Measurements from ENCODE around the gene CERK. TPM values are rescaled to one million over a fixed set of nuclear protein-coding genes. Genes with fewer than 3 reads are reported as not detected.
"Not testable (repeated sequence)": the region's sequence is repeated elsewhere in the genome, so short reads cannot be mapped to it uniquely, and the experiment has no call there.

Gene CERK, protein sequence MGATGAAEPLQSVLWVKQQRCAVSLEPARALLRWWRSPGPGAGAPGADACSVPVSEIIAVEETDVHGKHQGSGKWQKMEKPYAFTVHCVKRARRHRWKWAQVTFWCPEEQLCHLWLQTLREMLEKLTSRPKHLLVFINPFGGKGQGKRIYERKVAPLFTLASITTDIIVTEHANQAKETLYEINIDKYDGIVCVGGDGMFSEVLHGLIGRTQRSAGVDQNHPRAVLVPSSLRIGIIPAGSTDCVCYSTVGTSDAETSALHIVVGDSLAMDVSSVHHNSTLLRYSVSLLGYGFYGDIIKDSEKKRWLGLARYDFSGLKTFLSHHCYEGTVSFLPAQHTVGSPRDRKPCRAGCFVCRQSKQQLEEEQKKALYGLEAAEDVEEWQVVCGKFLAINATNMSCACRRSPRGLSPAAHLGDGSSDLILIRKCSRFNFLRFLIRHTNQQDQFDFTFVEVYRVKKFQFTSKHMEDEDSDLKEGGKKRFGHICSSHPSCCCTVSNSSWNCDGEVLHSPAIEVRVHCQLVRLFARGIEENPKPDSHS
- 64.6 TPM for polyA plus RNA-seq (2012; ENCODE audit: insufficient read depth, insufficient read length)

DNA sequence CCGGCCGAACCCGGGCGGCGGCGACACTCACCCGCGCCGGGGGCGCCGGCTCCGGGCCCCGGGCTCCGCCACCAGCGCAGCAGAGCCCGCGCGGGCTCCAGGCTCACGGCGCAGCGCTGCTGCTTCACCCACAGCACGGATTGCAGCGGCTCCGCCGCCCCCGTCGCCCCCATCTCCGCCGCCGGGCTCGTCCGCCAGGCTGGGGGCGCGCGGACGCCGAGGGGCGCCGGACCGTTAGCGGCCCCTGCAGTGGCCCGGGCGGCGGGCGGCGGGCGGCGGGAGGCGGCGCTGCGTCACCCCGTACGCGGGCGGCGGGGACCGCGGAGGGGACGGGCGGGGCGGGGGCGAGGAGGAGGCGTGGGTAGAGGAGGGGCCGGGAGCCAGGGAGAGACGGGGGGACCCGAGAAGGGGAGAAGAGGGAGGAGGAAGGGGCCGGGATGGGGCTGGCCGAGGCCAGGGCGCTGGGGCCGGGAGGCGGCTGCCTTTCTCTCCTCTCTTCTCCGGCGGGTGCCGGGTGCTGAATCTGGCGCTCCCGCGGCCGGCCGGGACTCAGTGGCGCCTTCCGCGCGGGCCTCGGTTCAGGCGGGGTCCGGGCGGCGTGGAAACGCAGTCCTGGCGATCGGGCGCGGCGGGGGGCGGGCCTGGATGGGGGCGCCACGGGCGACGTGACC, at the start of gene CERK:
Gene CERK (minus strand): TSS at position 277 of the 671 bp plus-strand sequence. CDS start 104 bp downstream, at position 173.
- DNase-seq (ENCODE audit: low read depth, low spot score) = peak; percentile 45
- H3K4me3 ChIP-seq (ENCODE audit: low read length) = peak within 1 kb of the TSS; percentile 77

DNA sequence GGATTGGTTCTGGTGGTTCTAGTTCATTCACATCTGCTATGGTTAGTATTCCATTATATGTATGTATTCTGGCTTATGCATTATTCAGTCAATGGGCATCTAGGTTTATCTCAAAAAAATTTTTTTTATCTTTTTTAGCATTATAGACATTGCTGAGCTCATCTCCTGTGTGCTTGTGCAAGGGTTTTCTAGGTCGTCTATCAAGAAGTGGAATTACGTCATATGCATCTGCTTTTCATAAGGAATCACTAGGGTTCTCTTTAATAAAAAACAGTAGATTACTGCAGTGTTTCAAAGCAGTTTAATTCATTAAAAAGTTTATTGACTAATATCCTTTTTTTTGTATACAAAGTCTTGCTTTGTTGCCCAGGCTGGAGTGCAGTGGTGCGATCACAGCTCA, 45.7 kb upstream of the CERK start:
- H3K4me3 ChIP-seq (ENCODE audit: low read length) = no peak overlapping the region
- no peak for DNase-seq (ENCODE audit: low read depth, low spot score)

DNA sequence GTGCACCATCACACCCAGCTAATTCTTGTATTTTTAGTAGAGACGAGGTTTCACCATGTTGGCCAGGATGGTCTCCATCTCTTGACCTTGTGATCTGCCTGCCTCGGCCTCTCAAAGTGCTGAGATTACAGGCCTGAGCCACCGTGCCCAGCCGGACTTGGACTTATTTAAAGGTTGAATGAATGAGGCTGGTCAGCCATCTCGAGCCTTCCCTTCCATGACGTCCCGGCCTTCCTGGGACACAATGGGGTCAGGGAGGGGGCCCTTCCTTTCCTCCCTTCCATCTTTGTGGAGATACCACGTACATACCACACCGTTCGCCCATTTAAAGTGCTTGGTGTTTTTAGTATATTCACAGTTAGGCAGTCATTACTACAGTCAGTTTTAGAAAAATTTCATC, 44.1 kb upstream of the CERK start:
- H3K4me3 ChIP-seq (ENCODE audit: low read length); DNase-seq (ENCODE audit: low read depth, low spot score): not testable (repeated sequence)

DNA sequence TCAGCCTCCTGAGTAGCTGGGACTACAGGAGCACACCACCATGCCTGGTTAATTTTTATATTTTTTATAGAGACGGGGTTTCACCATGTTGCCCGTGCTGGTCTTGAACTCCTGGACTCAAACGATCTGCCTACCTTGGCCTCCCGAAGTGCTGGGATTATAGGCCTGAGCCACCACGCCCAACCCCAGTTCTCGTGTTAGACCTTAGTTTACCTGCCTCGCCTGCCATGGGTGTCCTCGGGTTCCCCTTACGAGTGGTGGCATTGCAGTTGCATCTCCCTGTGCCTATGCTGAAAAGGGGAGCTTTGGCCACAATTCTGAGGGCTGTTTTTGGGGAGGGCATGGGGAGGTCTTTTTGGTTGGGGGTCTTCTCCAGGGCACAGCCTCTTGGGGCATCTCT, 43.2 kb upstream of the CERK start:
- H3K4me3 ChIP-seq (ENCODE audit: low read length) = no peak overlapping the region
- no peak for DNase-seq (ENCODE audit: low read depth, low spot score)

DNA sequence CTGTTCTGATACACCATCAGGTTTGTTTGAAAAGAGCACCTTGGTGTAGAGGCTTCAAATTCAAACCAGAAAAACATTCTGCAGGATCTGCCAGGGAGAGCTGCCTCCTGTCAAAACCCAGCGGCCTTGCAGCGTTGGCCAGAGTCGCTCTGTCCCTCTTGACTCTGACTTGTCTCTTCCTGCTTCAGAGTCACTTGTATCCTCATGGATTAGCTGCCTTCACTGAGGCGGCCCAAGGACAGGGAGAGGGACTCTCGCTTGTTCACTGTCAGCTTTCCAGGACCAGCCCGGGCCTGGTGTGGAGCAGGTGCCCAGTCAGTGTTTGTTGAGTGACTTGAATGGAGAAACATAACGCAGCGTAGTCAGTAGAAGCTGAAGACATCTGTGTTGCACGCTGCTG, 42.4 kb upstream of the CERK start:
- no peak overlapping the region for H3K4me3 ChIP-seq (ENCODE audit: low read length)
- DNase-seq (ENCODE audit: low read depth, low spot score) = no peak

DNA sequence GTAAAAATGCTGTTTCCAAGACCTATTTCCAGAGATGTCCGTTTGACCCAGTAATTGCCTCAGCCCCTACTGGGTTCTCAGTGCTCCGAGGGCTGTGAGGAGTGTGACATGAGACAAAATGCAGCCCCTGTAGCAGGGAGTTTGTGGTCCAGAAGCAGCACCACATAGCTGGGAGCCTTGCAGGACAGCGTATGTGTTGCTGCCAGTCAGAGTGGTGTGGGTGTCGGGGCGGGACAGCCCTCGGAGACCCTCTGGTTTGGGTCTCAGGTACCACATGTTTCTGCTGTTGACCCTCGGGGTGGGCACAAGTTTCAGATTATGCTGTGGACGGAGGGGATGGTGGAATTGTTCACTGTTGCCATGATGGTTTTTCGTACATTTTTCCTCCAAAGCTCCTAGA, 41.6 kb upstream of the CERK start:
- no peak overlapping the region for H3K4me3 ChIP-seq (ENCODE audit: low read length)
- DNase-seq (ENCODE audit: low read depth, low spot score) = no peak

DNA sequence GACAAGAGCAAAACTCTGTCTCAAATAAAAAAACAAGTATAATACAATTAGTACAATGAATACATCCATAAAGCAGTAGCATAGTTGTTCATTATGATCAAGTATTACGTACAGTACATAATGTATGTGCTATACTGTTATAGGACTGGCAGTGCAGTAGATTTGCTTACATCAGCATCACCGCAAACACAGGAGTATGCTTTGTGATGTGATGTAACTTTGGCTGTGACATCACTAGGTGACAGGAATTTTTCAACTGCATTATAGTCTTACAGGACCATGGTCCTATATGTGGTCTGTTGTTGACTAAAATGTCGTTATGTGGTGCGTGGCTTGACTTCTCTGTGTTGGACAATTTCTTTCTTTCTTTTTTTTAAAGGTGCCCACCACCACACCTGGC, 41.0 kb upstream of the CERK start:
- no peak overlapping the region for H3K4me3 ChIP-seq (ENCODE audit: low read length)
- DNase-seq (ENCODE audit: low read depth, low spot score) = no peak

DNA sequence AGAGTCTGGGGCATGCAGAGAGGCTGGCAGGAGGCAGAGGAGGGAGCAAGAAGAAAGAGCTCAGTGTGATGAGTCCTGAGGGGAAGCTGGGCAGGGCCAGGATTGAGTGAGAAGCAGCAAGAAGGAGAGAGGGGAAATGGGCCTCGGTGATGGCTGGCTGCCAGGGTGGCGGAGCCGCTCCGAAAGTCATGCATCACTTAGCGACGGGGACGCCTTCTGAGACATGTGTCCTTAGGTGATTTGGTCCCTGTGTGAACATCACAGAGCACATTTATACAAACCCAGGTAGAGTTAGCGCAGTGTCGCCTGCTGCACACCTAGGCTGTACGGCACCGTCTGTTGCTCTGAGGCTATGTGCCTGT, 39.5 kb upstream of the CERK start:
- DNase-seq (ENCODE audit: low read depth, low spot score) = no peak
- H3K4me3 ChIP-seq (ENCODE audit: low read length) = no peak overlapping the region

DNA sequence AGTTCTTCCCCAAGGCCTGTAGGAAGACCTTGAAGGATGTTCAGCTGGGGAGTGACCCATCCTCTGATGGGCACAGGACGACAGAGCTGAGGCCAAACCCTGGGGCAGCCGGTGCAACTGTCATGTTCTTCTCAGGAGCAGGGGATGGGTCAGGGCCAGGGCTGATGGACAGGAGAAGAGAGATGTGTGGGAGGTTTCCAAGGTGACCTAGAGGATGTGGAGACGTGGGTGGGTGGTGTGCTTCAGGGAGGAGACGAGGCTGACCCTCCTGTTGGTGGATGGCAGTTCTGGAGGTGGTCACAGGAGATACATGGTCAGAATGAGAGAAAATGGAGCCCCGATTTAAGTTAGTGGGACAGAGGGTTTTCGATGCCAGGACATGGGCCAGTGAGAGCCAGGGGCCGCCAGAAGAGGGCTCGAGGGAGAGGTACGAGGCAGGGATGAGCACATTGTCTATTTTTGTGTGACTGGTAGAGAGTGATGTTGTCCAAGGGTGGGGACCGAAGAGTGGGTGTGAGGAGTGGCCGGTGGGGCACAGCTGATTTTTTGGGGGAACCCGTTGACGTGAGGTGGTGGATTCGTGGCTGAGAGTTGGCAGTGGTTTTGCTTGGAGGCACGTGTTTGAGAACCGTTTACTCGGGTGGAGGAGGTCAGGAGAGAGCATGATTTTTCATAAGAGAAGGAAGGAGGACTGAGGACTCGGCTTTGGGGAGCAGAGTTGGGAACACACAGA, 39.0 kb upstream of the CERK start:
- no peak overlapping the region for H3K4me3 ChIP-seq (ENCODE audit: low read length)
- no peak for DNase-seq (ENCODE audit: low read depth, low spot score)

DNA sequence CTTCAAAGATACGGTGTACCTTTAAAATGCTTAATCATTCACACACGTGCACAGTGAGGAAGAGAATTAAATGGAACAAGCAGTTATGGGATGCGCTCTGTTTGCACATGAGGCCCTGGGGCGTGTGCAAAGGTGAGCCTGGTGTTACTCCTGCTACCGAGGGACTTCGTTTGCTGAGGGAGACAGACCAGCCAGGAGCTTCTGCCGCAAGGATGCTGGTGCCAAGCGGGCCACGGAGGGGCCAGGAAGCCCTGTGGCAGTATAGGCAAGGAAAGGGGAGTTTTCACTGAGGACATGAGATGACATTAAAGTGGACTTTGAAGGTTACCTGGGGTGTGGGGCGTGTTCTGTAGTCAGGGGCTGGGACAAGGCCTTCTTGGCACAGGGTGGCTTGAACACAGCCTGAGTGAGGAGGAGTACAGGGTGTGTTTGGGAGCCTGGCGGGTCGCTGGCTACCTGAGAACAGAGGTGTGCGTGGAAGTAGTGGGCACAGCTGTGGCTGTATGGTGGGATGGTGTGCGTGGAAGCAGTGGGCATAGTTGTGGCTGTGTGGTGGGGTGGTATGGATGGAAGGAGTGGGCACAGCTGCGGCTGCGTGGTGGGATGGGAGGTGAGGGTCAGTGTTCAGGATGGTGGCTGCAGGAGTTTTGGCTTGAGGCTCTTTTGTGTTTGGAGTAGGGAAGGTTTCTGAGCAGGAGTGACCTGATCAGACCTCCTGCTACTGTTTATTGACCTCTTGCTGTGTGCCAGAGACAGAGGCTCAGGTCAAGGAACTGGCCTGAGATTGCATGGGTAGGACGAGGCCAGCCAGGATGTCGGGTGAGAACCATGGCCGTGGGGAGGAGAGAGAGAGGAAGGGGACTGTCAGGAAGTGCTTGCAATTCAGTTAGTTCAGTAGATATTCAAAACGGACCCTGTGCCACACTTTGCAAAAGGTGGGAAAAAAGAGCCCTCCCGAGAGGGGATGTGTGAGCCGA, 38.1 kb upstream of the CERK start:
- no peak overlapping the region for H3K4me3 ChIP-seq (ENCODE audit: low read length)
- DNase-seq (ENCODE audit: low read depth, low spot score) = no peak

DNA sequence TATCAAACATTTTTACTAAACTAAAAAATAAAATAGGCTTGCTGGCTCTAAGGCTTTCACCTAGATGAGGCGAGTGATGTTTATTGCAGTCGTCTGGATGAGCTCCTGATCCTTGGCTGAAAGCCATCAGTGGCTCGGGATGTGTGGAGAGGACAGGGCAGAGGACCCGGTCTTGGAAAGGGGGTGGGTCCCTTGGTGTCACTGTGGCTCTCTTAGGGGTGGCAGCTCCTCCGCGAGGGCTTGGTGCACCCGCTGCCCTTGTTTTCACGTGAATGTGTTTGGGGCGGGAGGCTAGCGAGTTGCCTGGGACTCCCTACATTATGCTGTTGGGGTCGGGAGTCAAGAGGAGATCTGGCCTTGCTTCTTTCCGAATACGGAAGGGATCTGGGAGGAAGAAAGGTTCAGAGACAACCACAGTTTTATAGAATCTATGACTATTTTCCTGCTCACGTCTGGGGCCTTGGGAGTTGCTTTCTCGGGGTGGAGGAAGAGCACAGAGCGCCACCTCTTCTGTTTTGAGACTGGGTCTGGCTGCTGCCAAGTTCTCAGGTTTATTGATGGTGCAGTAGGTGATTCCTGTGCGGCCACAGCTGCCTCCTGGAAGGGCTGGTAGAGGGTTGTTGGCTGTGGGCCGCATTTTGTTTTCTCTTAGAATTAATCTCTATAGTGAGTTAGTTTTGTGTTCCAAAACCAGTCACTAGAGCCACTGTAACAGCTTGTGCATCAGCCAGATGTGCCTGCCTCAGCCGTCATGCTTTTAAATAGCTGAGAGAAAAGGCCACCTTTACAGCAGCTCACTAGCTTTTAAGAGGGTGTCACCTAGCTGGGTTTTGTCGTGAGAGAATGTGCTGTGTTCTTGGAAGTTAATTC, 37.2 kb upstream of the CERK start:
- H3K4me3 ChIP-seq (ENCODE audit: low read length) = no peak overlapping the region
- DNase-seq (ENCODE audit: low read depth, low spot score) = no peak

DNA sequence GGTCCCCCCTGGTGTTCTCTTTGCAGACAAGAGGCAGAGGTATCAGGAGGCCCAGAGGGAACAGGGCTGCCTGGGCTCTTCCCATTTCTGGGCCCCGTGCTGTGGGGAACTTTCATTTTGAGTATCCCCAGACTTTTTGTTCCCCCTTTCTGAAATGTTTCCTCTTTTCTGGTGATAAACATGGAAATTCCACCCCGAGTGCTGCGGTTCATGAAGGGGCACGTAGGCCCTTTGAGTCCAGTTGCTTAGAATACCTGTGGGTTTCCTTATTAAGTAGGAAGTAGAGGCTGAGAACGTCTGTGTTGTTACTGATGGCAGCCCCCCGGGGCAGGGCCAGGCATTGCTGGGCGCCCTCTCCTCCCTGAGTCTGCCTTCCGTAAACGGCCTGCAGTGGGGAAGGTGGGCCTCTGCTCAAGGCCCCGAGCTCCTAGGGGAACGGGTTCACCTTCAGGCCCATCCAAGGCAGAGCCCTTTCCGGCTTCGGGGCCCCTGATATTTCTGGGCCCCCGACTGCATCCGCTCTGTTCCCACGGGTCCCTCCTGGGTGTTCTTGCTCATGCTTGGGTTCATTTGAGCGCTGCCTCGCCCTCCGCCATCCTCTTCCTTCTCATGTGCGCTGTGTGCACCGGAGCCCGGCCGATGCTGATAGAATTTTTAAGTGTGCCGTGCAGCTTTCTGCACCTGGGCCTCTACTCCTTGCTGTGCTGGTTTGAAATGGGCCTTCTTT, 36.4 kb upstream of the CERK start:
- no peak overlapping the region for H3K4me3 ChIP-seq (ENCODE audit: low read length)

DNA sequence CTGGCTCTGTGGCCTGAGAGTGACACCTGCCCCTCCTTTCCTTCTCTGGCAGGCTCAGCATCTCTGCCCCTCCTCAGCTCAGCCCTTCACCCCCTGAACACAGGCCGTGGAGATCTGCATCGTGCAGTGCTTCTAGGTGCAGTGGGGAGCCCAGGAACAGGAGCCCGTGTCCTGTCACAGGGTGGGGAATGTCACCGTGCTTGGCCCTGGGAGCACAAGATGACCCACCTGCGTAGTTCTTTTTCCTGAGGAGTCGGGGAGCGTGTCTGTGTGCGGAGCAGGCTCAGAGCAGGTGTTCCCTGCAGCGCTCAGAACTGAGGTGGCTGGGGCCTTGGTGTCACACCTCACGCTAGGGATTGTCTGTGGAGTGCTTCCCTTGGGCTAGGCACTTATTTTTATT, 35.0 kb upstream of the CERK start:
- no peak overlapping the region for H3K4me3 ChIP-seq (ENCODE audit: low read length)
- no peak for DNase-seq (ENCODE audit: low read depth, low spot score)

More for the DNA sequence above, 36.4 kb upstream of the CERK start:
- no peak for DNase-seq (ENCODE audit: low read depth, low spot score)

DNA sequence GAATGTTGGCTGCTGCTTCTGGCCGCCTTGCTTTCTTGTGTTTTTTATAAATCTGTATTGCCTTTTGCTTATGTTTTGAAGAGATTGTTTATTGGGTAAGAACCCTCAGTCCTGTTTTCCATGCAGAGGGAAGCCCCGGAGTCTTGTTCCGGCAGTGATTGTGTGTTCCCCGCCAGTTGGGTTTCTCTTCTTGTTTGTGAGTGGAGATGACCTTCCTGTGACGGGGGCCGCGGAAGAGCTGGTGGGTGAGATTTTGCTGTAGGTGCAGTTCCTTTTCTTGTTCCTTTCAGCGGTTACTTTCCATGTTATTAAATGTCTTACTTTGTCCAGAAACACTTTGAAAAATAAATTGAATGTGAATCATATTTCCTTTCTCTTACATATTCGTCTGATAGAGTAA, 32.7 kb upstream of the CERK start:
- no peak overlapping the region for H3K4me3 ChIP-seq (ENCODE audit: low read length)
- no peak for DNase-seq (ENCODE audit: low read depth, low spot score)

DNA sequence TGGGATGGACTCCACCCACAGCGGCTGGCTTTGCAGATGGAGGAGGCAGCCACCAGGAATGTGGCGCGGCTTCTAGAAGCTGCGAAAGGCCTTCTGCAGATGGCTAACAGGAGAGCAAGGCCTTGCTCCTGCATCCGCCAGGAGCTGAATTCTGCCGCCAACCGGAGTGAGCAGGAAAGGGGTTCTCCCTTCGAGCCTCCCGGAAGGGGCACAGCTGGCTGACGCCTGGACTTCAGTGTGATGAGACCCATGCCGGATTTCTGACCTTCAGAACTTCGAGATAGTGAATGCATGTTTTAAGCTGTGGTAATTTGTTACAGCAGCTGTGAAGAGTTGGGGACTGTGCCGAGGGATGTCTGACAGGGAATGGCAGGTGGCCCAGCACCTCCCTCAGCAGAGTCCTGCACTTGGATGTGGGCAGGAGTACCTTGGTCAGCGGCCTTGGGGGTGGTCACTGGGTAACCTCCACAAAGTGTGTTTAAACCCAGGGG, 32.1 kb upstream of the CERK start:
- no peak for DNase-seq (ENCODE audit: low read depth, low spot score)
- H3K4me3 ChIP-seq (ENCODE audit: low read length) = no peak overlapping the region

DNA sequence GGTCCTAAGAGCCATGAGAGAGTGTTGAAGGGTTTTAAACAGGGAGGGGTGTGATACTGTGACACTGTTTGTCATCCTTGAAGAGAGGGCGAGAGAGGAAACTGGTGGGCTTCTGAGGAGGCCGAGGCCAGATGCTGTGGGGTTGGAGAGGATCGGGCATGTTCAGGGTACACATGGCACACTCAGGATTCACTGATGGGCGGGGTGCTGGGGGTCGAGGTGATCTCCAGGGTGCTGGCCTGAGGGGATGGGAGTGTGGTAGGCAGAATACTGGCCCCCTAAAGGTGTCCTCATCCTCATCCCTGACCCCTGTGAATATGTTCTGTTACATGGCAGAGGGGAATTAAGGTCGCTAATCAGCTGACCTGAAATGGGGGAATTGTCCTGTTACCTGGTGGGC, 31.7 kb upstream of the CERK start:
- DNase-seq (ENCODE audit: low read depth, low spot score) = no peak
- no peak overlapping the region for H3K4me3 ChIP-seq (ENCODE audit: low read length)

DNA sequence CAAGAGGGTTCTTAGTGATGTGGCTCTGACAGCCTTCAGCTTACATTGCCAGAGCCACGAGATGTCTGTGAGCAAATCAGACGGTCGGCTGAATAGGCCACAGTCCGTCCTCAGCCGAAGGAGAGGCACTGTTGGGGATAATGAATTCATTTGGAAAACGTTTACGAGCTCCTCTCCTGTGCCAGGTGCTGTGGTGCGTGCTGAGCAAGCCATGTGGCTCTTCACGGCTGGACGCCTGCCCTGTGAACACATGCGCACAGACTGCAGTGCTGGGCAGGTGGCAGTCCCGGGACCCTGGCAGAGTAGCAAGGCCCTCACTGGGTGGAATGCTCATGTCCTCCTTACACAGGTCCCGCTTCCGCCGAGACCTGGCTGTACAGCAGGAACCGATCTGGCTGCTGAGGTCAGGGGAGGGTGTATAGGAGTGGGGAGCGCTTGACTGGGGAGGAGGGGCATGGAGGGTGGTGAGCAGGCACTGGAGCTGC, 31.2 kb upstream of the CERK start:
- no peak overlapping the region for H3K4me3 ChIP-seq (ENCODE audit: low read length)
- no peak for DNase-seq (ENCODE audit: low read depth, low spot score)

All from Jurkat, Clone E6-1 (cell line).